HCT116 (cell line): Measurements from ENCODE around the gene WNT9A. TPM values are rescaled to one million over a fixed set of nuclear protein-coding genes. Genes with fewer than 3 reads are reported as not detected.

Source experiments
- ATAC-seq: fragments of 200-7000 bp; cut with Tn5 transposase; 2 replicates; pipeline ENCODE4 v1.9.1; 2020; ENCODE audit warnings: mild to moderate bottlenecking, moderate library complexity
- BruUV-seq: library from RNA; stranded (reverse); fragments of 400-500 nt; replicated peaks from 2 replicates; lab custom pipeline; 2021; lab: Mats Ljungman, UMichigan
- CTCF ChIA-PET: fragments of 300-600 bp; sonication (Branson Sonifier 250); formaldehyde crosslinking; loops from one replicate; lab custom pipeline; 2021; ENCODE audit warnings: antibody characterized with exemption; lab: Charles Lee
- POLR2A ChIA-PET: fragments of 300-600, 350-600 bp; sonication (Branson Sonifier 250); formaldehyde crosslinking; loops from one replicate; lab custom pipeline; 2021; ENCODE audit warnings: antibody characterized with exemption; lab: Charles Lee
- RAD21 ChIA-PET, 2 experiments: fragments of 300-600 bp; sonication (Branson Sonifier 250); formaldehyde crosslinking; loops; one replicate each; lab custom pipeline; 2023; ENCODE audit warnings: low total read pairs in 2 of 2; ENCODE audit not compliant: uncharacterized antibody in 2 of 2, unreplicated experiment in 2 of 2, low non-redundant PET in 1 of 2; lab: Charles Lee
- DNase-seq: peaks from one replicate; pipeline ENCODE4 v3.0.0-alpha.2; 2010; ENCODE audit warnings: low read depth, low spot score
- H2AFZ ChIP-seq: fragments of 200-600 bp; shearing (Covaris generic), sonication (generic); 2 replicates; pipeline ENCODE4 v1.6.1; 2017; ENCODE audit warnings: low read depth, mixed run types, mixed read lengths, antibody characterized with exemption, low read length; ENCODE audit not compliant: poor library complexity, severe bottlenecking
- H3K27ac ChIP-seq: 2 replicates; pipeline ENCODE4 v1.5.1; 2012; ENCODE audit warnings: low read depth, low read length
- H3K27me3 ChIP-seq: fragments of 200-600 bp; sonication (generic); 2 replicates; pipeline ENCODE4 v1.6.1; 2016; ENCODE audit warnings: mixed run types, low read length, mixed read lengths; ENCODE audit not compliant: insufficient read depth
- H3K36me3 ChIP-seq, 2 experiments: fragments of 200-500 bp in 1 of 2; fragments of 200-600 bp in 1 of 2; sonication (Bioruptor generic) in 1 of 2; sonication (generic) in 1 of 2; 2 replicates each; pipeline versions ENCODE4 v1.5.1 to v1.6.1; 2014 to 2016; ENCODE audit warnings: low read length in 2 of 2, inconsistent platforms in 1 of 2, mixed read lengths in 1 of 2, mixed run types in 1 of 2; ENCODE audit not compliant: insufficient read depth in 2 of 2, control insufficient read depth in 1 of 2
- H3K4me1 ChIP-seq, 2 experiments: fragments of 200-600 bp in 1 of 2; sonication (generic) in 1 of 2; 2 replicates each; pipeline versions ENCODE4 v1.5.1 to v1.6.1; 2012 to 2017; ENCODE audit warnings: low read length in 2 of 2, inconsistent platforms in 1 of 2, mild to moderate bottlenecking in 1 of 2, mixed read lengths in 1 of 2, mixed run types in 1 of 2, moderate library complexity in 1 of 2; ENCODE audit not compliant: insufficient read depth in 2 of 2, control insufficient read depth in 1 of 2
- H3K4me2 ChIP-seq: fragments of 200-600 bp; sonication (generic); 2 replicates; pipeline ENCODE4 v1.6.1; 2017; ENCODE audit warnings: mixed run types, low read length, mixed read lengths
- H3K4me3 ChIP-seq, 2 experiments: fragments of 200-600 bp in 1 of 2; sonication (generic) in 1 of 2; replicated peaks in 1 of 2; 2 replicates each; pipeline ENCODE4 v1.5.1; 2011 to 2016; ENCODE audit warnings: low read length in 2 of 2, control low read depth in 1 of 2, low read depth in 1 of 2, mild to moderate bottlenecking in 1 of 2, mixed read lengths in 1 of 2, mixed run types in 1 of 2
- H3K79me2 ChIP-seq: fragments of 200-600 bp; sonication (generic); 2 replicates; pipeline ENCODE4 v1.6.1; 2017; ENCODE audit warnings: mild to moderate bottlenecking, mixed run types, low read length, moderate library complexity, mixed read lengths; ENCODE audit not compliant: insufficient read depth
- H3K9ac ChIP-seq: fragments of 200-600 bp; sonication (generic); 2 replicates; pipeline ENCODE4 v1.6.1; 2016; ENCODE audit warnings: low read length, mixed read lengths
- H3K9me2 ChIP-seq: fragments of 200-600 bp; sonication (generic), shearing (Covaris generic); 2 replicates; pipeline ENCODE4 v1.6.1; 2017; ENCODE audit warnings: mixed run types, mild to moderate bottlenecking, moderate library complexity; ENCODE audit not compliant: insufficient read depth
- H3K9me3 ChIP-seq, 2 experiments: fragments of 200-500 bp in 1 of 2; fragments of 200-600 bp in 1 of 2; sonication (Bioruptor generic) in 1 of 2; sonication (generic) in 1 of 2; 2 replicates each; pipeline ENCODE4 v1.6.1; 2014 to 2017; ENCODE audit warnings: low read length in 2 of 2, mixed read lengths in 2 of 2, inconsistent platforms in 1 of 2, low read depth in 1 of 2, mild to moderate bottlenecking in 1 of 2, mixed run types in 1 of 2, moderate library complexity in 1 of 2; ENCODE audit not compliant: control insufficient read depth in 1 of 2, insufficient read depth in 1 of 2
- H4K20me1 ChIP-seq: fragments of 200-600 bp; sonication (generic), shearing (Covaris generic); 2 replicates; pipeline ENCODE4 v1.6.1; 2017; ENCODE audit warnings: mixed run types, mild to moderate bottlenecking, moderate library complexity; ENCODE audit not compliant: insufficient read depth
- CEBPB ChIP-seq: IDR thresholded peaks from 2 replicates; pipeline ENCODE4 v1.6.1; 2012; ENCODE audit warnings: low read depth
- CTCF ChIP-seq, 3 experiments: fragments of 200-600 bp in 1 of 3; sonication (generic) in 1 of 3; IDR thresholded peaks in 2 of 3; conservative IDR thresholded peaks in 1 of 3; 2 replicates each; pipeline ENCODE4 v1.5.1; 2012 to 2017; ENCODE audit warnings: low read depth in 2 of 3, low read length in 2 of 3, antibody characterized with exemption in 1 of 3, borderline replicate concordance in 1 of 3, control low read depth in 1 of 3, mild to moderate bottlenecking in 1 of 3, mixed read lengths in 1 of 3, mixed run types in 1 of 3, moderate library complexity in 1 of 3; ENCODE audit not compliant: insufficient read depth in 1 of 3
- ELF1 ChIP-seq: IDR thresholded peaks from 2 replicates; pipeline ENCODE4 v1.6.1; 2012; ENCODE audit warnings: low read depth, borderline replicate concordance
- EZH2 ChIP-seq: fragments of 200-600 bp; sonication (generic); IDR thresholded peaks from 2 replicates; pipeline ENCODE4 v1.6.1; 2017; ENCODE audit warnings: antibody characterized with exemption, mixed run types
- FOSL1 ChIP-seq: IDR thresholded peaks from 2 replicates; pipeline ENCODE4 v1.6.1; 2012; ENCODE audit warnings: low read depth
- POLR2A ChIP-seq: IDR thresholded peaks from 2 replicates; pipeline ENCODE4 v1.7.0; 2011; ENCODE audit warnings: borderline replicate concordance; ENCODE audit not compliant: insufficient read depth, insufficient read length; ENCODE audit errors: extremely low read depth
- POLR2AphosphoS5 ChIP-seq: IDR thresholded peaks from 2 replicates; pipeline ENCODE4 v1.6.1; 2011; ENCODE audit warnings: mild to moderate bottlenecking, low read depth, low read length, moderate library complexity
- RAD21 ChIP-seq: IDR thresholded peaks from 2 replicates; pipeline ENCODE4 v1.6.1; 2012; ENCODE audit warnings: low read depth, mild to moderate bottlenecking
- REST ChIP-seq: IDR thresholded peaks from 2 replicates; pipeline ENCODE4 v1.6.1; 2012; ENCODE audit warnings: low read depth
- SIN3A ChIP-seq: IDR thresholded peaks from 2 replicates; pipeline ENCODE4 v1.6.1; 2012; ENCODE audit warnings: low read depth
- SRF ChIP-seq: IDR thresholded peaks from 2 replicates; pipeline ENCODE4 v1.6.1; 2012; ENCODE audit warnings: low read depth
- TCF7L2 ChIP-seq: IDR thresholded peaks from 2 replicates; pipeline ENCODE4 v1.7.0; 2011; ENCODE audit warnings: borderline replicate concordance, inconsistent platforms; ENCODE audit not compliant: insufficient read depth, insufficient read length; ENCODE audit errors: extremely low read depth
- YY1 ChIP-seq: IDR thresholded peaks from 2 replicates; pipeline ENCODE4 v1.6.1; 2011; ENCODE audit warnings: low read length, low read depth, moderate library complexity, mild to moderate bottlenecking; ENCODE audit not compliant: insufficient replicate concordance; ENCODE audit errors: extremely low read depth
- ZBTB33 ChIP-seq: IDR thresholded peaks from 2 replicates; pipeline ENCODE4 v1.6.1; 2011; ENCODE audit warnings: mild to moderate bottlenecking, low read length, moderate library complexity; ENCODE audit not compliant: insufficient replicate concordance; ENCODE audit errors: extremely low read depth
- ZNF274 ChIP-seq: fragments of 200-500 bp; sonication (Bioruptor generic); IDR thresholded peaks from 2 replicates; pipeline ENCODE4 v1.6.1; 2014; ENCODE audit warnings: mild to moderate bottlenecking, low read depth, low read length, inconsistent platforms
- intact Hi-C: fragments of 100-400 bp; cut with micrococcal nuclease; formaldehyde crosslinking; loops from 2 replicates; pipeline ENCODE4 v1.10.0; 2022
- total RNA-seq: library from RNA; stranded (reverse); gene quantifications from one replicate; pipeline ENCODE4 v1.2.1, GENCODE V29; 2021; ENCODE audit not compliant: unreplicated experiment

The WNT9A gene
- total RNA-seq, 1 experiment from 2014 or later = 5.6 TPM

- no peaks in the 10 kb centered on the region for H3K9me2 ChIP-seq
- ChIA-PET CTCF (no interaction called here), POLR2A (no interaction called here)
Observed at GRCh38 chr1:227890451-227891222, 57.1 kb downstream of the WNT9A start.

More at GRCh38 chr1:227890451-227891222, 57.1 kb downstream of the WNT9A start:
- H4K20me1 ChIP-seq = no peaks in the 10 kb centered on the region
- H3K79me2 ChIP-seq = no peaks in the 10 kb centered on the region
- intact Hi-C loops = no loop called here
- no peak overlapping the region for H2AFZ ChIP-seq
- H3K9me3 ChIP-seq = no peaks in the 10 kb centered on the region
- H3K4me1 ChIP-seq = peaks cover 4 to 27% of the 10 kb centered on the region in 2 experiments; a peak in 3 of 4 replicates
- ATAC-seq (no peak), DNase-seq (no peak)
- no peak overlapping the region for H3K9ac ChIP-seq
- RAD21 ChIA-PET = no interaction called here
- no peak for TF ChIP-seq REST
- TF ChIP-seq SRF = no peak
- no peak for TF ChIP-seq POLR2A
- TF ChIP-seq POLR2AphosphoS5 = no peak
- no peak for TF ChIP-seq CEBPB
- no peak for TF ChIP-seq YY1
- no peak for TF ChIP-seq EZH2
- no peak for TF ChIP-seq FOSL1
- no peak for TF ChIP-seq CTCF (IDR thresholded peaks at IDR 0.05 in 2 of 3, conservative IDR thresholded peaks at IDR 0.05 in 1 of 3; ENCODE audit: borderline replicate concordance in 1 of 3, insufficient read depth in 1 of 3, low read depth in 2 of 3, low read length in 2 of 3)
- no peak for TF ChIP-seq ELF1
- no peak for TF ChIP-seq ZNF274
- TF ChIP-seq RAD21 = no peak
- no peak for TF ChIP-seq ZBTB33
- TF ChIP-seq TCF7L2 = no peak
- no peak for TF ChIP-seq SIN3A
- BruUV-seq = no TSS peak
- H3K36me3 ChIP-seq = no peaks in the 10 kb centered on the region
- H3K4me2 ChIP-seq = no peak overlapping the region
- H3K27me3 ChIP-seq = no peaks in the 10 kb centered on the region
- no peak overlapping the region for H3K27ac ChIP-seq
- no peak overlapping the region for H3K4me3 ChIP-seq
